Measurements from ENCODE around the gene PLA2G12A. TPM values are rescaled to one million over a fixed set of nuclear protein-coding genes. Genes with fewer than 3 reads are reported as not detected.

PLA2G12A gene
- total RNA-seq, 1 experiment from 2014 or later = 20.7 TPM

DNA sequence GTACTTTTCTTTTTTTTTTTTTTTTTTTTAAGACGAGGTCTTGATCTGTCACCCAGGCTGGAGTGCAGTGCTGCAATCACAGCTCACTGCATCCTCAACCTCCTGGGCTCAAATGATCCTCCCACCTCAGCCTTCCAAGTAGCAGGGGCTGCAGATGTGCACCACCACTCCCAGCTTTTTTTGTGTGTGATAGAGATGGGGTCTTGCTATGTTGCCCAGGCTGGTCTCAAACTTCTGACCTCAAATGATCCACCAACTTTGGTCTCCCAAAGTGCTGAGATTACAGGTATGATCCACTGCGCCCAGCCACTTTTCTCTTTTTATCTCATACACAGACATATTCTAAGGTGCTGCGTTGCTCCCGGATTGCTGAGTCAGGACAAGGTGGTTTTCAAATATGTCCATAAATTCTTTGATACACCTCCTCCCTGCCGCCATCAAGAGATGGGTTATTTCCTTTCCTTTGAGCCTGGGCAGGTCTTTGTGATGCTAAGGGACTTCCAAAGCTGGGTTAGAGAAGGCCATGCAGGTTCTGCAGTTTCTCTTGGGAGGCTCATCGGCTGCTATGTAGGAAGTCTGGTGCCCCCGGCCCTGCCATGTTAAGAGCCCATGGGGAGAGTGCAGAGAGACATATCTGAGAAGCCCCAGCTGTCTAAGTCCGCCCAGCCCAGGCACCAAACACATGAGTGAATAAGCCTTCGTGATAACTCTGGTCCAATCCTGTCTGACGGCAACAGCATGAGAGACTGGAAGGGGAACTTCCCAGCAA is 8.4 kb upstream of the PLA2G12A start:
- no peak overlapping the region for H3K4me3 ChIP-seq (ENCODE audit: low read depth in 2 of 2, low read length in 2 of 2)
- no peak for TF ChIP-seq POLR2AphosphoS5 (IDR thresholded peaks at IDR 0.05; ENCODE audit: low read depth, low read length)
- DNase-seq (ENCODE audit: low read depth, low spot score) = no peak
- POLR2A ChIA-PET = no interaction called here
- no peaks in the 10 kb centered on the region for H3K9me3 ChIP-seq (ENCODE audit: control insufficient read depth, insufficient read depth, low read depth, low read length)
- no peak overlapping the region for H3K27ac ChIP-seq (ENCODE audit: low read length)
- no peaks in the 10 kb centered on the region; the same call in 1 of the 2 replicates for H3K27me3 ChIP-seq (ENCODE audit: control insufficient read depth, insufficient read depth, low read length)
- CTCF ChIA-PET = no interaction called here
- no peak for ATAC-seq
- BruUV-seq (replicated peaks) = no TSS peak
- H3K4me1 ChIP-seq (ENCODE audit: control insufficient read depth, insufficient read depth, low read length) = no peaks in the 10 kb centered on the region
- in situ Hi-C loops (cut with HindIII; ENCODE audit: low pct_unique_long_range_greater_than_20kb, low sequenced_read_pairs) (no loop called here), intact Hi-C loops (cut with micrococcal nuclease; ENCODE audit: unreplicated experiment) (no loop called here)
- no peaks in the 10 kb centered on the region for H3K36me3 ChIP-seq (ENCODE audit: control insufficient read depth, insufficient read depth, low read length)

- Histone ChIP-seq H3K36me3 (ENCODE audit: control insufficient read depth, insufficient read depth, low read length) (no peaks in the 10 kb centered on the region), H3K27ac (ENCODE audit: low read length) (no peak overlapping the region), H3K9me3 (ENCODE audit: control insufficient read depth, insufficient read depth, low read depth, low read length) (no peaks in the 10 kb centered on the region), H3K4me3 (ENCODE audit: low read depth in 2 of 2, low read length in 2 of 2) (no peak overlapping the region), H3K27me3 (ENCODE audit: control insufficient read depth, insufficient read depth, low read length) (no peaks in the 10 kb centered on the region), H3K4me1 (ENCODE audit: control insufficient read depth, insufficient read depth, low read length) (no peaks in the 10 kb centered on the region; the same call in 1 of the 2 replicates)
- in situ Hi-C loops (cut with HindIII; ENCODE audit: low pct_unique_long_range_greater_than_20kb, low sequenced_read_pairs) (no loop called here), intact Hi-C loops (cut with micrococcal nuclease; ENCODE audit: unreplicated experiment) (no loop called here)
- no peak for DNase-seq (ENCODE audit: low read depth, low spot score)
- POLR2A ChIA-PET = no interaction called here
- BruUV-seq (replicated peaks) = no TSS peak
- CTCF ChIA-PET = no interaction called here
- ATAC-seq = no peak
- TF ChIP-seq CTCF (IDR thresholded peaks at IDR 0.05) (no peak), SIN3A (IDR thresholded peaks at IDR 0.05; ENCODE audit: borderline replicate concordance, insufficient read depth, low read depth, low read length) (no peak), REST (IDR thresholded peaks at IDR 0.05; ENCODE audit: insufficient read depth in 1 of 2, low read depth in 2 of 2, low read length in 1 of 2) (no peak), POLR2AphosphoS5 (IDR thresholded peaks at IDR 0.05; ENCODE audit: low read depth, low read length) (no peak), TCF7L2 (IDR thresholded peaks at IDR 0.05; ENCODE audit: low read depth, low read length) (no peak)
Measured at GRCh38 chr4:109735566-109736365, 5.9 kb upstream of the PLA2G12A start.

GRCh38 chr4:109733728-109734127 is 3.9 kb upstream of the PLA2G12A start:
- CTCF ChIA-PET = no interaction called here
- H3K4me1 ChIP-seq (ENCODE audit: control insufficient read depth, insufficient read depth, low read length) = no peaks in the 10 kb centered on the region; the same call in 1 of the 2 replicates

More at GRCh38 chr4:109733728-109734127, 3.9 kb upstream of the PLA2G12A start:
- POLR2A ChIA-PET = no interaction called here
- H3K27ac ChIP-seq (ENCODE audit: low read length) = no peak overlapping the region
- H3K36me3 ChIP-seq (ENCODE audit: control insufficient read depth, insufficient read depth, low read length) = no peaks in the 10 kb centered on the region
- no TSS peak for BruUV-seq (replicated peaks)
- DNase-seq (ENCODE audit: low read depth, low spot score) (no peak), ATAC-seq (no peak)
- in situ Hi-C loops (cut with HindIII; ENCODE audit: low pct_unique_long_range_greater_than_20kb, low sequenced_read_pairs) (no loop called here), intact Hi-C loops (cut with micrococcal nuclease; ENCODE audit: unreplicated experiment) (no loop called here)
- no peak for TF ChIP-seq CTCF (IDR thresholded peaks at IDR 0.05)
- no peak for TF ChIP-seq SIN3A (IDR thresholded peaks at IDR 0.05; ENCODE audit: borderline replicate concordance, insufficient read depth, low read depth, low read length)
- TF ChIP-seq POLR2AphosphoS5 (IDR thresholded peaks at IDR 0.05; ENCODE audit: low read depth, low read length) = no peak
- no peak for TF ChIP-seq REST (IDR thresholded peaks at IDR 0.05; ENCODE audit: insufficient read depth in 1 of 2, low read depth in 2 of 2, low read length in 1 of 2)
- TF ChIP-seq TCF7L2 (IDR thresholded peaks at IDR 0.05; ENCODE audit: low read depth, low read length) = no peak
- H3K27me3 ChIP-seq (ENCODE audit: control insufficient read depth, insufficient read depth, low read length) = no peaks in the 10 kb centered on the region
- H3K4me3 ChIP-seq (ENCODE audit: low read depth in 2 of 2, low read length in 2 of 2) = no peak overlapping the region
- no peaks in the 10 kb centered on the region for H3K9me3 ChIP-seq (ENCODE audit: control insufficient read depth, insufficient read depth, low read depth, low read length)
